Esophagus muscularis mucosa (tissue), 4 donors: ENCODE measurements around the gene SLC35F3. TPM values are rescaled to one million over a fixed set of nuclear protein-coding genes. Genes with fewer than 3 reads are reported as not detected.
A peak's percentile ranks its signal among the peaks of the same experiment; 100 is the strongest.
"Not testable (repeated sequence)": the region's sequence is repeated elsewhere in the genome, so short reads cannot be mapped to it uniquely, and the experiment has no call there.

ENCODE experiments used
- DNase-seq: peaks from one replicate; pipeline ENCODE4 v3.0.0-alpha.2; 2017; ENCODE audit errors: extremely low spot score
- H3K27ac ChIP-seq, 4 donors: fragments of 200-600 bp; sonication (generic); replicated peaks in 1 of 4; 1 replicate in 3 of 4; 2 replicates in 1 of 4; pipeline ENCODE4 v1.5.1; 2016 to 2019; ENCODE audit warnings: mild to moderate bottlenecking in 1 of 4
- H3K27me3 ChIP-seq, 4 donors: fragments of 200-600 bp; sonication (generic); one replicate each; pipeline versions ENCODE4 v1.5.1 to v1.6.0; 2016 to 2019
- H3K36me3 ChIP-seq, 4 donors: fragments of 200-600 bp; sonication (generic); one replicate each; pipeline ENCODE4 v1.5.1; 2016 to 2019
- H3K4me1 ChIP-seq, 4 donors: fragments of 200-600 bp; sonication (generic); one replicate each; pipeline ENCODE4 v1.5.1; 2016 to 2019
- H3K4me3 ChIP-seq, 4 donors: fragments of 200-600 bp; sonication (generic); 1 replicate in 2 of 4; 2 replicates in 2 of 4; pipeline ENCODE4 v1.5.1; 2016 to 2019; ENCODE audit warnings: mild to moderate bottlenecking in 4 of 4, moderate library complexity in 1 of 4
- H3K9me3 ChIP-seq, 4 donors: fragments of 200-600 bp; sonication (generic); 1 replicate in 3 of 4; 2 replicates in 1 of 4; pipeline ENCODE4 v1.5.1; 2016 to 2019
- CTCF ChIP-seq, 3 experiments: fragments of 200-600 bp in 2 of 3; fragments of 450-650 bp in 1 of 3; sonication (generic) in 2 of 3; IDR thresholded peaks; one replicate each; pipeline ENCODE4 v1.5.1; 2017 to 2019; ENCODE audit warnings: antibody characterized with exemption in 3 of 3, mild to moderate bottlenecking in 2 of 3, moderate library complexity in 1 of 3
- EP300 ChIP-seq: sonication (generic); formaldehyde crosslinking; IDR thresholded peaks from one replicate; pipeline ENCODE4 v1.6.1; 2017; ENCODE audit warnings: antibody characterized with exemption
- POLR2A ChIP-seq: fragments of 450-650 bp; IDR thresholded peaks from one replicate; pipeline ENCODE4 v1.6.1; 2017; ENCODE audit warnings: antibody characterized with exemption, moderate library complexity, mild to moderate bottlenecking, low read depth
- POLR2AphosphoS5 ChIP-seq, 2 donors: sonication (generic); formaldehyde crosslinking; IDR thresholded peaks; one replicate each; pipeline ENCODE4 v1.6.1; 2017; ENCODE audit warnings: antibody characterized with exemption in 2 of 2
- WGBS: methylation state at CpG from one replicate; pipeline ENCODE4 v1.1.5; 2018; 5-methylcytosine and 5-hydroxymethylcytosine counted together
- intact Hi-C: fragments of 100-400 bp; cut with DNase I; formaldehyde crosslinking; loops from one replicate; pipeline ENCODE4 v1.15.1; 2023
- total RNA-seq, 4 donors: library from RNA; depleted of rRNA; stranded (reverse); fragments of >200 nt; gene quantifications; one replicate each; pipeline versions ENCODE4 v1.1.0 to v1.2.1, GENCODE V29; 2016

The SLC35F3 gene
- total RNA-seq, 4 donors from 2014 or later: 0.34 TPM; not detected in 3

DNA sequence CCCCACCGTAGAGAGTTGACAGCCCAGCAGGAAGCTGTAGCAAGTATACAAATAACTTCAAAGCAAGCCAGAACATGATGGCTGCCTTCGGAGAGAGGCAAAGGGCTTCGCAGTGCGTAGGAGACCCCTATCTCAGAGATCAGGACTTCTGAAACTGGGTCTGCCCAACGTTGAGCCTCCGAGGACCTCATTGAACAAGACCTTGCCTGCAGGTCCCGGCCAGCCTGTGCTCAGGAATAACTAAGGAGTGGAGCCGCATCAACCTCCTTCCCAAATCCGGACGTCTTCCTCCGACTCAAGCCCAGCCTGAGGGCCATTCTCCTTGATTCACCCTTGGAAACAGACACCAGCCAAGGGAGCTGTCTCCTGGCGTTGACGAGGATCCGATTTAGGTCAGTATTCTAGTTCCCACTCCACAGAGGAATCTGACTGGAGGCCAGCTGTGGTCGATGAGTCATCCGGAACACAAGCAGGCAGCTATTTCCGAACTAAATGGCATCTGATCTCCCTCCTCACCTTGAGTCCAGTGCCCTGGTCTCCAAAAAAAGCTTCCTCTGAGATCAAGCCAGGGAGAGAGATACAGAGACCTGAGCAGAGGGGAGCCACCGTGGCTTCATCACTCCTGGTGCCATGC lies 302.3 kb downstream of the SLC35F3 start:
- H3K27me3 ChIP-seq: peaks cover 0 to 21% (median 0%) of the 10 kb centered on the region in 4 donors
- no peaks in the 10 kb centered on the region for H3K9me3 ChIP-seq
- intact Hi-C loops: no loop called here
- H3K4me3 ChIP-seq: no peak overlapping the region
- no peak for TF ChIP-seq CTCF (IDR thresholded peaks at IDR 0.05)
- TF ChIP-seq POLR2AphosphoS5 (IDR thresholded peaks at IDR 0.05): no peak
- TF ChIP-seq POLR2A: no peak
- TF ChIP-seq EP300: no peak
- no peaks in the 10 kb centered on the region for H3K36me3 ChIP-seq
- H3K4me1 ChIP-seq: no peaks in the 10 kb centered on the region
- WGBS: 70% methylated on average over 15 of the region's 18 CpGs
- DNase-seq: peak; percentile 90
- H3K27ac ChIP-seq: no peak overlapping the region

DNA sequence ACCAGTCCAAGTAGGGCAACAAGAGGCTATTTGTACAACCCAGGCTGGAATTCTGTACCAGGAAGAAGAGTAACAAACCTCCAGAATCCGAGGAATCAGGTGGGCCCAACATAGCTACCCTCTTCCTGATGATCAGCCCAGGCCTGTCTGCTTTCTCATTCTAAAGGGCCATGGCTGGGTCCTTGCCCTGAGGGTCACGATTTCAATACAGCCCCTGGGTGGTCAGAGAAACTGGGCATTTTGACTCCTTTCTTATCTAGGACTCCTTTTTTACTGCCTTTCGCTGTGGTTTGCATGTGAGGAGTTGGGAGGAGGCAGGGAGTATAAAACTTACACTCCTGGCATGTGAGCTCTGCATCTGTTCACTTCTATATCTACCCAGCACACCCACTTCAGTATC lies 303.9 kb downstream of the SLC35F3 start:
- WGBS: 66% methylated on average over 3 of the region's 3 CpGs
- Histone ChIP-seq H3K4me1 (peaks cover 0 to 1% (median 0%) of the 10 kb centered on the region in 4 donors), H3K27me3 (peaks cover 0 to 35% (median 3%) of the 10 kb centered on the region in 4 donors), H3K4me3 (no peak overlapping the region), H3K9me3 (no peaks in the 10 kb centered on the region), H3K36me3 (no peaks in the 10 kb centered on the region), H3K27ac (no peak overlapping the region)
- peak; percentile 64 for DNase-seq
- TF ChIP-seq POLR2AphosphoS5 (IDR thresholded peaks at IDR 0.05) (no peak), CTCF (IDR thresholded peaks at IDR 0.05) (no peak), EP300 (no peak)
- intact Hi-C loops: no loop called here

DNA sequence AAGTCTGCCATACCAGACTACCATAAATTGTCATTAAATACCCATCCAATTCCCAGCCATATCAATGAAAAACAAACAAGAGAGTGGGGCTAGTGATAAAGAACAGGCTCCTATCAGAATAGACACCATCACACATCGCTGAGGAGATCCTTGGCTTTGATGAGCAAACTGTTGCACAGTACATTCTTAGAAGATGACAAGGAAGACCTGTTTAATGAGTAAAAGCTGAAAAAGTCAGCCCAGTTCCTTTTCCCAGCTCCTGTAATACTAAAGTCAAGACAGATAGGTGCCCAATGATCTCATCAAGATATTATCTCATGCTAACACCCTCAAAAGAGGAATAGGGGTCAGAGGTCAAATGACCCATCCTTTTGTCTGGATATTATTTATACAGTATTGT lies 304.3 kb downstream of the SLC35F3 start:
- H3K4me3 ChIP-seq: no peak overlapping the region
- 43% methylated on average over 1 of the region's 1 CpG for WGBS
- H3K9me3 ChIP-seq: no peaks in the 10 kb centered on the region
- H3K27me3 ChIP-seq: peaks cover 0 to 39% (median 3%) of the 10 kb centered on the region in 4 donors
- no peak overlapping the region for H3K27ac ChIP-seq
- no peak for TF ChIP-seq POLR2AphosphoS5 (IDR thresholded peaks at IDR 0.05)
- no peak for TF ChIP-seq POLR2A
- no peak for TF ChIP-seq CTCF (IDR thresholded peaks at IDR 0.05)
- TF ChIP-seq EP300: no peak
- intact Hi-C loops: no loop called here
- peaks cover 0 to 6% (median 4%) of the 10 kb centered on the region in 4 donors for H3K4me1 ChIP-seq
- no peaks in the 10 kb centered on the region for H3K36me3 ChIP-seq
- DNase-seq: peak; percentile 12

GRCh38 chr1:234210429-234210828 lies 306.0 kb downstream of the SLC35F3 start:
- peaks cover 0 to 56% (median 13%) of the 10 kb centered on the region in 4 donors for H3K27me3 ChIP-seq
- H3K4me3 ChIP-seq, H3K27ac ChIP-seq, H3K9me3 ChIP-seq, intact Hi-C loops, H3K36me3 ChIP-seq: not testable (repeated sequence)
- DNase-seq: peak; percentile 57
- peaks cover 3 to 20% (median 16%) of the 10 kb centered on the region in 4 donors for H3K4me1 ChIP-seq
- WGBS: 100% methylated on average over 1 of the region's 1 CpG

- DNase-seq, H3K27ac ChIP-seq, H3K36me3 ChIP-seq, H3K4me3 ChIP-seq, intact Hi-C loops, H3K9me3 ChIP-seq: not testable (repeated sequence)
- Histone ChIP-seq H3K27me3 (peaks cover 0 to 59% (median 15%) of the 10 kb centered on the region in 4 donors), H3K4me1 (peaks cover 3 to 20% (median 16%) of the 10 kb centered on the region in 4 donors)
- 56% methylated on average over 2 of the region's 2 CpGs for WGBS
Measured at GRCh38 chr1:234211855-234212254, 307.4 kb downstream of the SLC35F3 start.
